Measurements from ENCODE around the gene SIRPB1. TPM values are rescaled to one million over a fixed set of nuclear protein-coding genes. Genes with fewer than 3 reads are reported as not detected.

Gene SIRPB1
- total RNA-seq (2021) = 0.11 TPM in 1 of 3 replicates, not detected in the others
- Bru-seq, nascent RNA = not detected
- long read RNA-seq, experiment 1 = 0 reads
- long read RNA-seq, experiment 2 = 0 reads
- long read RNA-seq, experiment 3 = 0 reads

- CTCF ChIA-PET = no interaction called here
- Mint-ChIP-seq H3K36me3 (peaks cover 7% of the 10 kb centered on the region; the same call in 1 of the 2 replicates), H3K9me3 (peaks cover 10% of the 10 kb centered on the region), H3K4me1 (peaks cover 19% of the 10 kb centered on the region), H3K4me3 (no peak within 1 kb of the TSS), H3K27me3 (ENCODE audit: low read depth) (peaks cover 3% of the 10 kb centered on the region), H3K27ac (no peak within 1 kb of the TSS)
- ATAC-seq (no peak), DNase-seq (ENCODE audit: low spot score) (no peak)
- POLR2A ChIA-PET = no interaction called here
- TF ChIP-seq CTCF (IDR thresholded peaks at IDR 0.05) = no peak
- TF ChIP-seq AFF4 (CRISPR knock-in tag; IDR thresholded peaks at IDR 0.05; ENCODE audit: borderline replicate concordance) = no peak
- TF ChIP-seq MXD4 (CRISPR knock-in tag; IDR thresholded peaks at IDR 0.05; ENCODE audit: borderline replicate concordance) = no peak
- no peak for TF ChIP-seq ZNF512 (CRISPR knock-in tag; IDR thresholded peaks at IDR 0.05; ENCODE audit: borderline replicate concordance)
- no peak for TF ChIP-seq PRDM15 (CRISPR knock-in tag; IDR thresholded peaks at IDR 0.05)
- TF ChIP-seq FOXP1 (CRISPR knock-in tag; IDR thresholded peaks at IDR 0.05; ENCODE audit: borderline replicate concordance) = no peak
- no peak for TF ChIP-seq IRF1 (CRISPR knock-in tag; IDR thresholded peaks at IDR 0.05)
- TF ChIP-seq ZNF425 (CRISPR knock-in tag; conservative IDR thresholded peaks at IDR 0.05) = no peak
- TF ChIP-seq NR2C2 (CRISPR knock-in tag; IDR thresholded peaks at IDR 0.05) = no peak
Observed at GRCh38 chr20:1619861-1620444, at the start of gene SIRPB1. Gene SIRPB1, minus strand, starts transcription at chr20:1620009. Its CDS starts 65 bp downstream, at chr20:1619944.

Data from WTC11 (cell line).